Measurements from ENCODE around the gene TMEM120A. TPM values are rescaled to one million over a fixed set of nuclear protein-coding genes. Genes with fewer than 3 reads are reported as not detected.
"Not testable (repeated sequence)": the region's sequence is repeated elsewhere in the genome, so short reads cannot be mapped to it uniquely, and the experiment has no call there.

The TMEM120A gene
- total RNA-seq (2014; rRNA removed; shearing (Covaris generic)), result 15.7 and 19.6 TPM in 2 replicates

DNA sequence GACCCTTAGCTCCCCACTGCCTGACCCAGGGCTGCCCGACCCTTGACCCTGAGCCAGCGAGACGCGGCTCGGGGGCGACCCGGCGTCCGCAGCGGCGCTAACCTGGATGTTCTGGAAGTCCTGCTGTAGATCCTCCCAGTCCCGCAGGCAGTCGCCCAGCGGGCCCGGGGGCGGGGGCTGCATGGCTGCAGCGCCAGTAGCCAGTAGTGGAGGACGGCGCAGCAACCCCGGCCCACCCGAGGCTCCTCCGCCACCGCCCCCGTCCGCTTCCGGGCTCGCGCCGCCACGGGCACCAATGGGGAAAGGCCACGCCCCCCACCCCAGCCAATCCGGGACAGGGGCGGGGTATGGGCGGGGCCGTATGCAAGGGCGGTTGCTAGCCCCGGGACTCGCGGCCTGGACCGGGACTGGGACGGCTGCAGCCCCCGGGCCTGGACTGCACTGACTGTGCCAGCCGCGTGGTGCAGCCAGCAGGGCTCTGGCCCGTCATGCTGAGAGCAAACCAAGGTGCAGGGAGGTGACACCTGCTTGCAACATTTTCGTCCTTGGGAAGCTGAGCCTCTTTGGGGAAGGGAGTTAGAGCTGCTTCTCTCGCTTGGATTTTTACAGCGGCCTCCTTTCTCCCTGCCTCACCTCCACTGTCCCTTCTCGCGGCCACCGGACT, at the start of gene TMEM120A:
TSS of gene TMEM120A (minus strand) at position 208 of the 664 bp plus-strand sequence. CDS start at position 183, 25 bp downstream.
- peak; percentile 91 for DNase-seq (ENCODE audit: low read depth)

DNA sequence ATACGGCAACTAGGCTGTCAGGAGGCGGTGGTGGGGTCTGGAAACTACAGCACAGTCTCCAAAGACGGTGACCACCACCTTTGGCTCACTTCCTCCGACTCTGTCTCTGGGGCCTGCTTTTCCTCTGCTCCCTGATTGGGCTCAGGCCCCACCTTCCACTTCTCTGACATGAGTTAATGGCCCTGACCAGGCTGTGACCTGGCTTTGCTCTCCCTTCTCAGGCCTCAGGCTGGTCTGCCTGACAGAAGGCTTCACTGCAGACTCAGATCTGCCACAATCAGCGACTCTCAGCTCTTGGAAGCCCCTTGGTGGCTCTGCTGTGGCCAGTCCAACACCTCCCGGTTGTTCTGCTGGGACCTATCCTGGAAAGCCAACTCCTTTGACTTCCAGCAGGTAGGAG, 45.7 kb upstream of the TMEM120A start:
- DNase-seq (ENCODE audit: low read depth), result no peak

DNA sequence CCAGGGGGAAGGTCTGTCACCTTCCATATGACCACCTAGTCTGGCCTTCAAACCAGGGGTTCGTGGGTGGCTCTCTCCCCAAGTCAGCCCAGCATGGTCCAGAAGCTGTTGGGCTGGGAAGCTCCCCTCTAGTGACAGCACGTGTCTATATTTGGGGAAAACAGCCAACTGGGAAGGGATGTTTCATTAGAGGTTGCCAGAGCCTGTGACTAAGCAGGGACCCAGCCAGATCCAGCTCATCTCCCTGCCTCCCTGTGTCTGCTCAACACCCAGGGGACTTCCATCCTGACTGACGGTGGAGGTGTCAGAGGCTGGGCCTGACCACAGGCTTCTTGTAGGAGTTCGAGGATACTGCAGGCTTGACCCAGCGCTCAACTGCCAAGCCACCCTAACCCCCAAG, 42.9 kb upstream of the TMEM120A start:
- DNase-seq (ENCODE audit: low read depth), result peak; percentile 74

DNA sequence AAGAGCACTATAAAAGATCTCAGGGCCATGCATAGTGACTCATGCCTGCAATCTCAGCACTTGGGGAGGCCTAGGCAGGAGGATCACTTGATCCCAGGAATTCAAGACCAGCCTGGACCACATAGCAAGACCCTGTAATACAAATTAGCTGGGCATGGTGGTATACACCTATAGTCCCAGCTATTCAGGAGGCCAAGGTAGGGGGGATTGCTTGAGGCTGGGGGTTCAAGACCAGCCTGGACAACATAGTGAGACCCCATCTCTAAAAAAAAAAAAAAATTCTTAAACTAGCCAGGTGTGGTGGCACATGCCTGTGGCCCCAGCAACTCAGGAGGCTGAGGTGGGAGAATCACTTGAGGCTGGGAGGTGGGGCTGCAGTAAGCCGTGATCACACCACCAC, 37.6 kb upstream of the TMEM120A start:
- DNase-seq (ENCODE audit: low read depth), result no peak

DNA sequence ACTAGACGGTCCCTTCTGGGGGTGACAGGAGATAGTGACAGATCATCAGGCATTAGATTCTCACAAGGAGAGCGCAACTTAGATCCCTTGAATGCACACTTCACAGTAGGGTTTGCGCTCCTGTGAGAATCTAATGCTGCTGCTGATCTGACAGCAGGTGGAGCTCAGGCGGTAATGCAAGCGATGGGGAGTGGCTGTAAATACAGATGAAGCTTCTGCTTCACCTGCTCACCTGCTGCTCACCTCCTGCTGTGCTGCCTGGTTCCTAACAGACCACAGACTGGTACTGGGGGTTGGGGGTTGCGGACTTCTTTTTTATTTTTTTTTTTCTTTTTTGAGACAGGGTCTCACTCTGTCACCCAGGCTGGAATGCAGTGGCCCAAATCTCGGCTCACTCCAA, 35.3 kb upstream of the TMEM120A start:
- not testable (repeated sequence) for DNase-seq (ENCODE audit: low read depth)

DNA sequence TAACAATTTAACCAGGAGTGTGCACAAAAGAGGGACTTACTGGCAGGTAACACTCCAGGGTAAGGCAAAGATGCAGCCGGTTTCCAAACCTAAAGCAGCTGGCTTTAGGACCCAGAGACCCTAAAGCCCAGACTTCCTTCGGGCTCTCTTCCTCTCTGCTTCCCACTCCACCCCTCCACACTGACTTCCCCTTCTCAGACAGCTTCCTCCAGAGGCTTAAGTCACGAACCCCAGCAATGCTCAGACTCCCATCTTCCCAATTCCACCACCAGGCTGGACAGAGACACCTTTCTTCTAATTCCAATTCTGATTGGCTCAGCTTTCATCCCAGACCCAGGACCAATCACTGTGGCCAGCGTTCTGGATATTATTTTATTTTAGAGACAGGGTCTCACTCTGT, 28.6 kb upstream of the TMEM120A start:
- no peak for DNase-seq (ENCODE audit: low read depth)

DNA sequence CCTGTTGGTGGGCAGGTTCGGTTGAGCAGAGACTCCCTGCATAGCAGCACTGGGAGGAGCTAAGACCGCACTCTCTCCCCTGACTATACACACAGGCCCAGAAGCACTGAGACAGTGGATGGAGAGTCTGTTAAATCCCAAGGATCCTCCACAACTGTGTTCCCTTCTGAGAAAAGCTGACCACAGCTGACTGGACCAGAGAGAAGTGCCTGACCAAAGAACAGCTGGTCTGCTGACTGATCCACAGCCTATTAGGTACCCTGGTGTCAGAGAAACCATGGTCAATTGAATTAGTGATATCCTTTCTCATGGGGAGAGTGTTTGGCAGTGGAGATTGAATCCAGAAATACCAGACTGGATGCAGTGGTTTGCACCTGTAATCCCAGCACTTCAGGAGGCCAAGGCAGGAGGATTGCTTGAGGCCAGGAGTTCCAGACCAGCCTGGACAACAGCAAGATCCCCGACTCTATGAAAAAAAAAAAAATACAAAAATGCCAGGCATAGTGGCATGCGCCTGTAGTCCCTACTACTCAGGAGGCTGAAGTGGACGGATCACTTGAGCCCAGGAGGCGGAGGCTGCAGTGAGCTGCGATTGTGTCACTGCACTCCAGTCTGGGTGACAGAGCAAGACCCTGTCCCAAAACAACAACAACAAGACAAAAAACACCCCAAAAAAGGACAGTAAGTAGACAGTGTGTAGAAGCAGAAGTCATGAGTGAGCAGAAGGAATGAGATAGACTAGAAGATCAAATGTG, 27.8 kb upstream of the TMEM120A start:
- DNase-seq (ENCODE audit: low read depth), result no peak

DNA sequence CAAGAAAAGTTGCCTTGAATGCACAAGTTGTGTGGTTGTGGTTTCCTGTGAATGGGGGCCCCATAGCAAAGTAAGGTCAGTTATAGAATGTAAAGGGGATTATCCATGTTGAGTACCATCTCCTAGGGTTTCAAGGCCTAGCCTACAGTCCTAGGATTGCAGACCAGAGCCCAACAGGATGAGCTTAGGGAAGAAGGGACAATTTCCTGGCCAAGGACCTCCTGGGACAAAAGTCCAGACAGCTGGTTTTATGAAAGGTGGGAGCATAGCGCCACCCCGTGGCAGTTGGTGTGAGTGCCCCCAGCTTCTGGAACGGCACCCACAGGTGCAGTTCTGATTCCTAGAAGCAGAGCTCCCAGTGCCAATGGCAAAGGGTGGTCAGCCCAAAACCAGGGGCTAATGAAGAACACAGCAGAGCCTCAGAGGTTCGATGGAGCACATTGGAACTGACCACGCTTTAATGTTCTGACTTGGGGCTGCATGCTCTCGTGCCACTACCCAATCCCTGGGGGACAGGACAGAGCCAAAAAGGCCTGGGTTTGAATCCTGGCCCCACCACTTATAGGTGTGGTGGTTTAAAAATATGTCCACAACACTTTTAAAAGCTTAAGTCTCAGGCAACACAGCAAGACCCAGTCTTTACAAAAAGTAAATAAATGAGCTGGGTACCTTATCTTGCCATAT, 25.8 kb upstream of the TMEM120A start:
- DNase-seq (ENCODE audit: low read depth), result peak; percentile 66

DNA sequence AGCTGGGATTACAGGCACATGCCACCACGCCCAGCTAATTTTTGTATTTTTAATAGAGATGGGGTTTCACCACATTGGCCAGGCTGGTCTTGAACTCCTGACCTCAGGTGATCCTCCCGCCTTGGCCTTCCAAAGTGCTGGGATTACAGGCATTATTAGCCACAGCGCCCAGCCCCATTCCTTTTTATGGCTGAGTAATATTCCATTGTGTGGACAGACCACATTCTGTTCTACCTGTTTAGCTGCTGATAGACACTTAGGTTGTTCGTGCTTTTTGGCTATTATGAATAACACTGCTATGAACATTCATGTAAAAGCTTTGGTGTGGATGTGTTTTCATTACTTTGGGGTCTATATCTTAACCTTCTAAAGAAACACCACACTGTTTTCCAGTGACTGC, 24.1 kb upstream of the TMEM120A start:
- not testable (repeated sequence) for DNase-seq (ENCODE audit: low read depth)

DNA sequence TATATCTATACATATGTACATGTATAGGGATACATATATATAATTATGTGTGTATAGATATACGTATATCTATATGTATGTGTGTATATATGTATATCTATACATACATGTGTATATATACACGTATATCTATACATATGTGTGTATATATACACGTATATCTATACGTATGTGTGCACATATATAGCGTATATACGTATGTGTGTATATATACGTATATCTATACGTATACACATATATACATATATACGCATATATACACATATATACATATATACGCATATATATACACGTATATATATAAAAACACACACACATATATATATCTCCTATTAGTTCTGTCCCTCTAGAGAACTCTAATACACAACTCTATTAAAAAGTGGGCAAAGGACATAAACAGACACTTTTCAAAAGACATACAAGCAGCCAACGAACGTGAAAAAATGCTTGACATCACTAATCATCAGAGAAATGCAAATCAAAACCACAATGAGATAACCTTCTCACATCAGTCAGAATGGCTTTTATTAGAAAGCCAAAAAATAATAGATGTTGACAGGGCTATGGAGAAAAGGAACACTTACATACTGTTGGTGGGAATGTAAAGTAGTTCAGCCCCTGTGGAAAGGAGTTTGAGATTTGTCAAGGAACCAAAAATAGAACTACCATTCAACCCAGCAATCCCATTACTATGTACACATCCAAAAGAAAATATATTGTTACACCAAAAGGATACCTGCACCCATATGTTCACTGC, 22.0 kb upstream of the TMEM120A start:
- peak; percentile 31 for DNase-seq (ENCODE audit: low read depth)

DNA sequence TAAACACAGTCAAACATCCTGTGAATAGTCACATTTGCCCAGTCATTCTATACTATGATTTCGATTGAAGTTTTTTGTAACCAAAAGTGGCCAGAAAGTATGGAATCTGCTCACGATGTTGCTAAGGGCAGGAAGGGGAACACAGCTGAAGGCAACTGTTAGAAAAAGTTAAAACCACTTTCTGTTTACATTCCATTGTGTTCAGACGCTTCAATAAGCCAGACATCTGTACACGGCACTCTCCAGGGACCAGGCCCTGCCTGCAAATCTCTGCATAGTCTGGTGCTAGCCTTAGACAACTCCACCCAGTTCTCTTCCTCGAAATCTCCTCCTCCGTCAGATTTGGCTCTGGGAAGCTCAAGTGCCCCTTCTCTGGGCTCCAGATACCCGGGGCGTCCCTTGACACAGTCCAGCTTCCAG, 17.1 kb upstream of the TMEM120A start:
- no peak for DNase-seq (ENCODE audit: low read depth)

DNA sequence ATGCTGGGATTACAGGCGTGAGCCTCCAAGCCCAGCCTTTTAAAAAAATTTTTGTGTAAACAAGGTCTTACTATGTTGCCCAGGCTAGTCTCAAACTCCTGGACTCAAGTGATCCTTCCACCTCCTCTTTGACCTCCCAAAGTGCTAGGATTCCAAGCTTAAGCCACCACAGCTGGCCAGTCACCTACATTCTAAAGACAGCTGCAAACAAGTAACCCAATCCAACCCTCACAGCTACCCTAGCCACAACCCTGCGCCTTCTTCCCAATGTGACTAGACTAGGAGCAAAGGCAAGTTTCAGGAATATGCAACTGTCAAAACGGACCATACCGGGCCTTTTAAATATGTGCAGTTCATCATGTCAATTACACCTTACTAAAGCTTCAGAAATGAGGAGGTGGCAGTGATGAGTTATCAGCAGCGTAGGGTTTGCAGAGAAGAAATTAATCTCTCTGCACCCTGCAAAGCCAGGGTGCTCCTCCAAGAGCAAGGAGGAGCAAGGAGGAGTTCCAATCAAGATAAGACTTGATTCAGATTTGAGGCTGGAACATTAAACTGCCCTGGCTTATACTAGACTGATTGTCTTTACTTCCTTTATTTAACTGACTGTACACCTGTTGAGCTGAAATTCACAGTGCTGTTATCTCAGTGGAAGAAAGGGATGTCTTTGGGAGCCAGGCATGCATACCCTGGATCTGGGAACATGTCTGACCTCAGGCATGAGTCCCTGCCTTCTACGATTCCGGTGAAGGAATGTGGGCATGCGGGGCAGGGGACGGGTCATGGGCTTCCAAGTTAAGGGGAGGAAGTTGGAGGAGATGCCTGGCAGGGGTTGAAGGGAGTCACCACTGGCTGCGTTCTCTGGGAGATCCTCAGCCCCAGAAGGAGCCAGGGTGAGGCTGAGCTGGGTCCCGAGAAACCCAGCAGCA, 15.5 kb upstream of the TMEM120A start:
- no peak for DNase-seq (ENCODE audit: low read depth)

DNA sequence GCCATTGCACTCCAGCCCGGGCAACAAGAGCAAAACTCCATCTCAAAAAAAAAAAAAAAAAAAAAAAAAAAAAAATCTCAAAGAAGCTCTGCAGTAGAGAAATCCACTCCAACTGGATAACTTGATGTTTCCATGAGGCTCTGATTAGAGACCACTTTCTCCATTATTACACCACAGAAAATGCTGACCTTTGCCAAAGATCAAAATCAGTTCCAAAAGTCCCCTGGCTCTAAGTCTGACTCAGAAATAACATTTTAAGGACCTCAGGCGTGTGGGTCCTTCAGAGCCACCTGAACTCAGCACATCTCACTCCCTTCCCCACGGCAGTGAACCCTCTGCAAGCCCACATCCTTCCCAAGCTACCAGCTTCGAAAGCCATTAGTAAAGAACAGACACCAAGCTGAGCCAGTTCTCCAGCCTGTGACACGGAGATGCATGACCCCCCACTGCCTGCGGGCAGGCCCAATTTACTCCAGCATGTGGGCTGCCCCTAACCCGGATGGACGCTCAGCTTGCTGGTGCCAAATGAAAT, 13.8 kb upstream of the TMEM120A start:
- no peak for DNase-seq (ENCODE audit: low read depth)

DNA sequence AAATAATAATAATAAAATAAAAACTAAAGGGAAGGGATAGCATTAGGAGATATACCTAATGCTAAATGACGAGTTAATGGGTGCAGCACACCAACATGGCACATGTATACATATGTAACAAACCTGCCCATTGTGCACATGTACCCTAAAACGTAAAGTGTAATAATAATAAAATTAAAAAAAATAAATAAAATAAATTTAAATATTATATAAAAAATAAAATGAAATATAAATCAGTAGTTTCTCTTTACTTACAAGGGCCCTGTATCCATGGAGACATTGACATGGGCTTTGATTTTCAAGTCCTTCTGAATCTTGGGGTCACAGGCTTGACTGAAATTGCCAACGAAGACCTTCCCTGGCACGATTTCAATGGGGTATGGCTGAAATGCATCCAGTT, 10.6 kb upstream of the TMEM120A start:
- DNase-seq (ENCODE audit: low read depth), result not testable (repeated sequence)

DNA sequence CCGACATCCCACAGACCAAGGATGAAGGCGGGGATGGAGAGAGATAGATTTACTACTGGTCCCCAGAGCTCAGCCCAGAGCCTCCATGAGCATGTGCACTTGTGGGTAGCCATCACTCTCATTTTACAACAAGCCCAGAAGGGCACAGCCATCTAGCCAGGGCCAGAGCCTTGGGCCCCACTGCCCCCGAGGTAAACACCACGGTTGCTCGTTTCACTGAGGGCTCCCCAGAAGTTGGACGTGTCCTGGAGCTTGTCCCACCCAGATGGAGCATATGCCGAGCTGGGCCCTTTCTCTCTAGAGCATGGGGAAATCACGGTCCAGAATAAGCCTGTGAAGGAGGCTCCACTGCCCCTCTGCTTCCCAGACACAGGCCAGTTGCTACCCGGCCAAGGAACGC, 9.0 kb upstream of the TMEM120A start:
- DNase-seq (ENCODE audit: low read depth), result no peak

DNA sequence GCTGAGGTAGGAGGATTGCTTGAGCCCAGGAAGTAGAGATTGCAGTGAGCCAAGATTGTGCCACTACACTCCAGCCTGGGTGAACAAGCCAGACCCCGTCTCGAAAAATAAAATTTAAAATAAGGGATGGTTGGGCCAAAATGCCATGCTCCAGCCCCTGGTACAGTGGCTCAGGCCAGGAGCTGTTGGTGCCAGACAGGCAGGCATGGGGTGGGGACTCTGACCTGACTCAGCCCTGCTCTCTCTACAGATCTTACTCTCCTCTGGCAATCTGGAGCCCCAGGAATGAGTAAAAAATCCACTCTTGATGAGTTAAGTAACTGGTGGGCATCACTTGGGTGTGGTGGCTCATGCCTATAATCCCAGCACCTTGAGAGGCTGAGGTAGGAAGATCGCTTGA, 8.4 kb upstream of the TMEM120A start:
- DNase-seq (ENCODE audit: low read depth), result no peak

DNA sequence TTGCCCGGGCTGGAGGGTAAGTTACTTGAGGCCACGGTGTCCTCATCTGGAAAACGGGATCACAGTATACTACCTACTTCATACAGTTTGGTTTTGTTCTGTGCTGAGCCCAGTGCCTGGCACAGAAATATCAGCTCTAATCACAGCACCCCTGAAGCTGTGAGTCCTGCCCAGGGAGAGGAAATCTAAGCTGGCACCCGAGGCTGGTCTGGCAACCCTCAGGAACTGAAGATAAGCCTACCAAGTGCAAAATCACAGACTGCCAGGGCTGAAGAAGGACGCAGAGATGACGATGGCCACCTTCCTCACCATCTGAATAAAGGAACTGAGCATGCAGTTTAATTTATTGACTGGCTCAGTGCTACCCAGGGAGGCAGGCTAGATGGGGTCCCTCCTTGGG, 7.7 kb upstream of the TMEM120A start:
- no peak for DNase-seq (ENCODE audit: low read depth)

DNA sequence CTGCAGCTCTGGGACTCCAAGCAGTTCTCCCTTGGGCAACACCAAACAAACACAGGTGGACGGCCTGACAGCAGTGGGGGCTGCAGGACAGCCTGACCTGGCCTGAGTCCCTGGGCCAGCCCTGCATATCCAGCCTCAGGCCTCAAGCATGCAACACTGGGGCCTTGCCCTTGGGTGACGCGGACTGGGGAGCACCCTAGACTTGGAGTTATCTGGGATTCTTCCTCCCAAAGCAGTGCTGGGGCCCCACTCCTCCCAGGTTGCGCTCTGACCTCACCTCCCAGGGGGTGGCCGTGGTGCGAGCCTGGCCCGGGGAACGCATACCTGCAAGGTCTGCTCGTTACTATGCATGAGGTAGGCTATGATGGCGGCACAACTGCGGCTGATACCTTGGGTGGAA, 6.2 kb upstream of the TMEM120A start:
- DNase-seq (ENCODE audit: low read depth), result no peak

DNA sequence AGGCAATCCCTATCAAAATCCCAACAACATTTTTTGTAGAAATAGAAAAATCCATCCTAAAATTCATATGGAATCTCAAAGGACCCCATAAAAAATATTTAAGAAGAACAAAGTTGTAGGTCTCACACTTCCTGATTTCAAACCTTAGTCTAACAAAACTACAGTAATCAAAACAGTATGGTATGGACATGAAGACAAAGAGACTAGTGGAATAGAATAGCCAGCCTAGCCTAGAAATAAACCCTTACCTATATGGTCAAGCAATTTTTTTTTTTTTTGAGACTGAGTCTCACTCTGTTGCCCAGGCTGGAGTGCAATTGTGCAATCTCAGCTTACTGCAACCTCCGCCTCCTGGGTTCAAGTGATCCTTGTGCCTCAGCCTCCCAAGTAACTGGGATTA, 3.6 kb upstream of the TMEM120A start:
- no peak for DNase-seq (ENCODE audit: low read depth)

DNA sequence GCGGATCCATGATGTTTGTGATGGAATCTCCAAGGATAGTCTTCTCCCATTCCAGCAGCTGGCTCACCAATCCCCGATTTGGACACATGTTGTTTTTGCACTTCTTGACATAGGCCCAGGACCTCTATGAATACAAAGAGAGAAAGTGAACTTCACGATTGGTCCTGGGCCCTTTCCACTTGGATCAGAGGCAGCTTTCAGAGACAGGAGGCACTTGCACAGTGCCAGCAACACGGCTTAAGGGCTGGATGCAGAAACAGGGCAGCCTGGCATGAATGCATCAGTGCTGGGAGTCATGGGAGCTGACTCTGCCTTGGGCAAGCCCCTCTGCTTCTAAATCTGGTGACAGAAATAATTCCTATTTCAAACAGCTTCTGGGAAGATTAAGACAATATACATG, 2.1 kb upstream of the TMEM120A start:
- no peak for DNase-seq (ENCODE audit: low read depth)

DNA sequence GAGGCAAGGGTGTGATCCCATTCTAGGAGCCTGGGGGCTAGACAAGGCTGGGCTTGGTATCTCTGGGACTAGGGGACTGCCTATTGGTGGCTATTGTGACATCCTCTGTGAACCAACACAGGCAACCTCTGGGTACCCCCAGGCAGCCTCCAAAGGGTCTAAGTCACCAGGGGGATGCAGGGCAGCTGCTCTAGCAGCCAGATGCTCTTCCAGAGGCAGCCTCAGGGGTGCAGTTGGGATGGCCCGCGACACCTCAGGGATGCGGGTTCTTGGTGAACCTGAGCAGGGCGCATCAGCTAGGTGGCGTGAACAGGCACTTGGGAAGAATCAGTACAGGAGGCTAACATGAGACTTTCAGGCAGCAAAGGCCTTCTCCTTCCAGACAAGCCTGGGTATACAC, 1.6 kb upstream of the TMEM120A start:
- DNase-seq (ENCODE audit: low read depth), result no peak
